ENCODE measurements around the gene SDR9C7. TPM values are rescaled to one million over a fixed set of nuclear protein-coding genes. Genes with fewer than 3 reads are reported as not detected.
"Not testable (repeated sequence)": the region's sequence is repeated elsewhere in the genome, so short reads cannot be mapped to it uniquely, and the experiment has no call there.

Gene SDR9C7
- total RNA-seq, 4 donors from 2014 or later, result not detected

DNA sequence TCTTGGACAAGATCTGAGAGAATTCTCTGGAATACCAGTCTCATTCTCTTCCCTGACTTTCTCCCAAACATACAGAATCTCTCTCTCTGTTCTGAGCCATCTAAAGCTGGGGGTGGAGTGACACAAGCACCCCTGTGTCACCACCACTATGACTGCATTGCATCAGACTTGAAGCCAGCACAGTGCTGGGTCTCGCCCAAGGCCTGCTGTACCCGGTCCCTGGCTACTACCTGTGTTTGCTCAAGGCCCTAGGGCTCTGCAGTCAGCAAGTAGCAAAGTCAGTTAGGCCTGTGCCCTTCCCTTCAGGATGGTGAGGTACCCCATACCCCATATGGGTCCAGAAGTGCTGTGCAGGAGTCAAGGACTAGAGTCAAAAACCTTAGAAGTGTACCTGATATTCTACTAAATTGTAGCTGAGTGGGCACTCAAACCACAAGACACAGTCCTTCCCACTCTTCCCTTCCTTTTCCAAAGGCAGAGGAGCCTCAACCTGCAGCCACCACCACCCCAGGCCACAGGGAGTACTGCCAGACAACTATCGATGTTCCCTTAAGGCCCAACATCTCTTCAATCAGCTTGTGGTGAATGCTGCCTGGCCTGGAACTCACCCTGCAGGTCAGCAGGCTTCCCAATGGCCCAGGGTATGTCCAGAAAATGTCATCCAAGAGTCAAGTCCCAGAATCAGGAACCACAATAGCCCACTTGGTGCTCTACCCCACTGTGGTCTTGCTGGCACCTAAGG, 44.4 kb upstream of the SDR9C7 start:
- TF ChIP-seq EP300 (IDR thresholded peaks at IDR 0.05) (no peak), POLR2A (IDR thresholded peaks at IDR 0.05) (no peak)
- TF ChIP-seq, protein P1, sequence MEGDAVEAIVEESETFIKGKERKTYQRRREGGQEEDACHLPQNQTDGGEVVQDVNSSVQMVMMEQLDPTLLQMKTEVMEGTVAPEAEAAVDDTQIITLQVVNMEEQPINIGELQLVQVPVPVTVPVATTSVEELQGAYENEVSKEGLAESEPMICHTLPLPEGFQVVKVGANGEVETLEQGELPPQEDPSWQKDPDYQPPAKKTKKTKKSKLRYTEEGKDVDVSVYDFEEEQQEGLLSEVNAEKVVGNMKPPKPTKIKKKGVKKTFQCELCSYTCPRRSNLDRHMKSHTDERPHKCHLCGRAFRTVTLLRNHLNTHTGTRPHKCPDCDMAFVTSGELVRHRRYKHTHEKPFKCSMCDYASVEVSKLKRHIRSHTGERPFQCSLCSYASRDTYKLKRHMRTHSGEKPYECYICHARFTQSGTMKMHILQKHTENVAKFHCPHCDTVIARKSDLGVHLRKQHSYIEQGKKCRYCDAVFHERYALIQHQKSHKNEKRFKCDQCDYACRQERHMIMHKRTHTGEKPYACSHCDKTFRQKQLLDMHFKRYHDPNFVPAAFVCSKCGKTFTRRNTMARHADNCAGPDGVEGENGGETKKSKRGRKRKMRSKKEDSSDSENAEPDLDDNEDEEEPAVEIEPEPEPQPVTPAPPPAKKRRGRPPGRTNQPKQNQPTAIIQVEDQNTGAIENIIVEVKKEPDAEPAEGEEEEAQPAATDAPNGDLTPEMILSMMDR (IDR thresholded peaks at IDR 0.05), result no peak

DNA sequence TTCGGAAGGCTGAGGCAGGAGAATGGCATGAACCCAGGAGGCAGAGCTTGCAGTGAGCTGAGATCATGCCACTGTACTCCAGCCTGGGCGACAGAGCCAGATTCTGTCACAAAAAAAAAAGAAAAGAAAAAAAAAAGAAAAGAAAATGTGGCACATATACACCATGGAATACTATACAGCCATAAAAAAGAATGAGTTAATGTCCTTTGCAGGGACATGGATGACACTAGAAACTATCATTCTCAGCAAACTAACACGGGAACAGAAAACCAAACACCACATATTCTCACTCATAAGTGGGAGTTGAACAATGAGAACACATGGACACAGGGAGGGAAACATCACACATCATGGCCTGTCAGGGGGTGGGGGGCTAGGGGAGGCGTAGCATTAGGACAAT, 43.2 kb upstream of the SDR9C7 start:
- 86 to 89% methylated on average over 4 of the region's 4 CpGs for WGBS, 2 donors
- not testable (repeated sequence) for H3K27ac ChIP-seq; H3K9me3 ChIP-seq; H3K4me3 ChIP-seq; H3K4me1 ChIP-seq; DNase-seq (ENCODE audit: low spot score in 2 of 2); H3K27me3 ChIP-seq
- H3K36me3 ChIP-seq, result peaks cover 0 to 22% (median 0%) of the 10 kb centered on the region in 3 donors

More for the DNA sequence above, 44.4 kb upstream of the SDR9C7 start:
- Histone ChIP-seq H3K4me1 (no peaks in the 10 kb centered on the region), H3K27ac (no peak overlapping the region), H3K9me3 (no peaks in the 10 kb centered on the region), H3K4me3 (no peak overlapping the region), H3K36me3 (peaks cover 0 to 22% (median 0%) of the 10 kb centered on the region in 3 donors), H3K27me3 (no peaks in the 10 kb centered on the region)
- no peak for DNase-seq (ENCODE audit: low spot score in 2 of 2)
- WGBS, 2 donors, result 82 to 87% methylated on average over 3 of the region's 3 CpGs

DNA sequence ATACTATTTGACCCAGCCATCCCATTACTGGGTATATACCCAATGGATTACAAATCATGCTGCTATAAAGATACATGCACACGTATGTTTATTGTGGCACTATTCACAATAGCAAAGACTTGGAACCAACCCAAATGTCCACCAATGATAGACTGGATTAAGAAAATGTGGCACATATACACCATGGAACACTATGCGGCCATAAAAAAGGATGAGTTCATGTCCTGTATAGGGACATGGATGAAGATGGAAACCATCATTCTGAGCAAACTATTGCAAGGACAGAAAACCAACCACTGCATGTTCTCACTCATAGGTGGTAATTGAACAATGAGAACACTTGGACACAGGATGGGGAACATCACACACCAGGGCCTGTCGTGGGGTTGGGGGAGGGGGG, 40.0 kb upstream of the SDR9C7 start:
- H3K9me3 ChIP-seq; H3K4me3 ChIP-seq; H3K27me3 ChIP-seq; H3K4me1 ChIP-seq; H3K36me3 ChIP-seq; H3K27ac ChIP-seq; DNase-seq (ENCODE audit: low spot score in 2 of 2): not testable (repeated sequence)
- WGBS, 2 donors, result 84 to 90% methylated on average over 3 of the region's 3 CpGs

DNA sequence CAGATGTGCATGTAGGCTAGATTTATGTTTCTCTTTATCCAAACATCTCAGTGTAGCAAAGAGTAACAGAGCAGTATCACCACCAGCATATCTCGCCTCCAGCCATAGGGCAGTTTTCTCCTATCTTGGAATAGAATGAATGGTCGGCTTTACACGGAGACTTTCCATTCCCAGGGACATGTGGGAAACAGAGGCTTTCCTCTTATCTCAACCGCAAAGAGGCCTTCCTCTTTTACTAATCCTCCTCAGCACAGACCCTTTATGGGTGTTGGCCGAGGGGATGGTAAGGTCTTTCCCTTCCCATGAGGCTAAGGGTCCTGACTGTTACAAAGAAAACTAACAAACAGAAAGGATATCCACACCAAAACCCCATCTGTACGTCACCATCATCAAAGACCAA, 34.7 kb upstream of the SDR9C7 start:
- not testable (repeated sequence) for H3K4me1 ChIP-seq; DNase-seq (ENCODE audit: low spot score in 2 of 2); H3K27ac ChIP-seq; H3K4me3 ChIP-seq; H3K27me3 ChIP-seq; H3K36me3 ChIP-seq
- H3K9me3 ChIP-seq, result peaks cover 0 to 13% (median 3%) of the 10 kb centered on the region in 4 donors
- 74 to 82% methylated on average over 6 of the region's 6 CpGs for WGBS, 2 donors

DNA sequence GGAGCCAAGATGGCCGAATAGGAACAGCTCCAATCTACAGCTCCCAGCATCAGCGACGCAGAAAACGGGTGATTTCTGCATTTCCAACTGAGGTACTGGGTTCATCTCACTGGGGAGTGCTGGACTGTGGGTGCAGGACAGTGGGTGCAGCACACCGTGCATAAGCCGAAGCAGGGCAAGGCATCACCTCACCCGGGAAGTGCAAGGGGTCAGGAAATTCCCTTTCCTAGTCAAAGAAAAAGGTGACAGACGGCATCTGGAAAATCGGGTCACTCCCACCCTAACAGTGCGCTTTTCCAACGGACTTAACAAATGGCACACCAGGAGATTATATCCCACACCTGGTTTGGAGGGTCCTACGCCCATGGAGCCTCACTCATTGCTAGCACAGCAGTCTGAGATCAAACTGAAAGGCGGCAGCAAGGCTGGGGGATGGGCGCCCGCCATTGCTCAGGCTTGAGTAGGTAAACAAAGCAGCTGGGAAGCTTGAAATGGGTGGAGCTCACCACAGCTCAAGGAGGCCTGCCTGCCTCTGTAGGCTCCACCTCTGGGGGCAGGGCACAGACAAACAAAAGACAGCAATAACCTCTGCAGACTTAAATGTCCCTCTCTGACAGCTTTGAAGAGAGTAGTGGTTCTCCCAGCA, 31.9 kb upstream of the SDR9C7 start:
- H3K27me3 ChIP-seq; H3K36me3 ChIP-seq; H3K4me3 ChIP-seq; H3K4me1 ChIP-seq; H3K27ac ChIP-seq; DNase-seq (ENCODE audit: low spot score in 2 of 2): not testable (repeated sequence)
- H3K9me3 ChIP-seq, result peaks cover 0 to 16% (median 3%) of the 10 kb centered on the region in 4 donors
- 85 to 94% methylated on average over 15 of the region's 15 CpGs for WGBS, 2 donors

DNA sequence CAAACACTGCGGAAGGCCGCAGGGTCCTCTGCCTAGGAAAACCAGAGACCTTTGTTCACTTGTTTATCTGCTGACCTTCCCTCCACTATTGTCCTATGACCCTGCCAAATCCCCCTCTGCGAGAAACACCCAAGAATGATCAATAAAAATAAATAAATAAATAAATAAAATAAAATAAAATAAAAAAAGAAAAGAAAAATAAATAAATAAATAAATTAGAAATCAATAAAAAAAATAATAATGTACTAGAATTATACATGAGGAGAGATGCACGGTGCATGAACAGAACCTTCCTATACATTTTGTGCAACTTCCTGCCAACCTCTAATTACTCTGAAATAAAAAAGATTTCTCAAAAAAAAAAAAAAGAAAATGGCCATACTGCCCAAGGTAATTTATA, 30.9 kb upstream of the SDR9C7 start:
- not testable (repeated sequence) for DNase-seq (ENCODE audit: low spot score in 2 of 2); H3K27me3 ChIP-seq; H3K27ac ChIP-seq; H3K4me3 ChIP-seq; H3K36me3 ChIP-seq; H3K4me1 ChIP-seq
- H3K9me3 ChIP-seq, result peaks cover 0 to 18% (median 3%) of the 10 kb centered on the region in 4 donors
- 96 to 98% methylated on average over 4 of the region's 4 CpGs for WGBS, 2 donors

DNA sequence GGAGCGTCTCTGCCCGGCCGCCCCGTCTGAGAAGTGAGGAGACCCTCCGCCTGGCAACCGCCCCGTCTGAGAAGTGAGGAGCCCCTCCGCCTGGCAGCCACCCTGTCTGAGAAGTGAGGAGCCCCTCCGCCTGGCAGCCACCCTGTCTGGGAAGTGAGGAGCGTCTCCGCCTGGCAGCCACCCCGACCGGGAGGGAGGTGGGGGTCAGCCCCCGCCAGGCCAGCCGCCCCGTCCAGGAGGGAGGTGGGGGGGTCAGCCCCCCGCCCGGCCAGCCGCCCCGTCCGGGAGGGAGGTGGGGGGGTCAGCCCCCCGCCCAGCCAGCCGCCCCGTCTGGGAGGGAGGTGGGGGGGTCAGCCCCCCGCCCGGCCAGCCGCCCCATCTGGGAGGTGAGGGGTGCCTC, 29.3 kb upstream of the SDR9C7 start:
- H3K27me3 ChIP-seq; DNase-seq (ENCODE audit: low spot score in 2 of 2); H3K4me3 ChIP-seq; H3K27ac ChIP-seq; H3K36me3 ChIP-seq; H3K4me1 ChIP-seq: not testable (repeated sequence)
- H3K9me3 ChIP-seq, result peaks cover 0 to 31% (median 3%) of the 10 kb centered on the region in 4 donors
- WGBS, 2 donors, result 100% methylated on average over 1 to 2 of the region's 27 CpGs

DNA sequence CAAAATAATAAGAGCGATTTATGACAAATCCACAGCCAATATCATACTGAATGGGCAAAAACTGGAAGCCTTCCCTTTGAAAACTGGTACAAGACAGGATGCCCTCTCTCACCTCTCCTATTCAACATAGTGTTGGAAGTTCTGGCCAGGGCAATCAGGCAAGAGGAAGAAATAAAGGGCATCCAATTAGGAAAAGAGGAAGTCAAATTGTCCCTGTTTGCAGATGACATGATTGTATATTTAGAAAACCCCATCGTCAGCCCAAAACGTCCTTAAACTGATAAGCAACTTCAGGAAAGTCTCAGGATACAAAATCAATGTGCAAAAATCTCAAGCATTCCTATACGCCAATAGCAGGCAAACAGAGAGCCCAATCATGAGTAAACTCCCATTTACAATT, 28.0 kb upstream of the SDR9C7 start:
- H3K27me3 ChIP-seq; H3K4me3 ChIP-seq; H3K4me1 ChIP-seq; DNase-seq (ENCODE audit: low spot score in 2 of 2); H3K27ac ChIP-seq: not testable (repeated sequence)
- Histone ChIP-seq H3K9me3 (peaks cover 0 to 40% (median 3%) of the 10 kb centered on the region in 4 donors), H3K36me3 (peaks cover 0 to 15% (median 0%) of the 10 kb centered on the region in 3 donors)
- WGBS, 2 donors, result 72 to 79% methylated on average over 4 of the region's 4 CpGs
